ENCODE results near the gene ZBTB45.
"Not testable (repeated sequence)": the region's sequence is repeated elsewhere in the genome, so short reads cannot be mapped to it uniquely, and the experiment has no call there.

Gene ZBTB45

GRCh38 chr19:58473775-58474174 lies 45.8 kb downstream of the ZBTB45 start:
- no peak for TF ChIP-seq CTCF (IDR thresholded peaks at IDR 0.05; ENCODE audit: borderline replicate concordance, insufficient read depth, low read depth, low read length)
- no peak overlapping the region for H3K4me3 ChIP-seq (ENCODE audit: low read depth, low read length)

GRCh38 chr19:58471736-58472135 lies 47.9 kb downstream of the ZBTB45 start:
- TF ChIP-seq CTCF (IDR thresholded peaks at IDR 0.05; ENCODE audit: borderline replicate concordance, insufficient read depth, low read depth, low read length), result no peak
- H3K4me3 ChIP-seq (ENCODE audit: low read depth, low read length), result no peak overlapping the region

GRCh38 chr19:58470837-58471543 lies 48.6 kb downstream of the ZBTB45 start:
- not testable (repeated sequence) for H3K4me3 ChIP-seq (ENCODE audit: low read depth, low read length)

GRCh38 chr19:58469241-58470013 lies 50.2 kb downstream of the ZBTB45 start:
- no peak for TF ChIP-seq CTCF (IDR thresholded peaks at IDR 0.05; ENCODE audit: borderline replicate concordance, insufficient read depth, low read depth, low read length)
- H3K4me3 ChIP-seq (ENCODE audit: low read depth, low read length), result no peak overlapping the region

- no peak for TF ChIP-seq CTCF (IDR thresholded peaks at IDR 0.05; ENCODE audit: borderline replicate concordance, insufficient read depth, low read depth, low read length)
- no peak overlapping the region for H3K4me3 ChIP-seq (ENCODE audit: low read depth, low read length)
These were observed 51.3 kb downstream of the ZBTB45 start for GRCh38 chr19:58468216-58468839.

GRCh38 chr19:58466760-58467589 lies 52.6 kb downstream of the ZBTB45 start, which contains the start of gene ZNF324:
ZNF324 (plus strand) TSS chr19:58467080; CDS start chr19:58469186, 2,106 bp downstream.
- no peak for TF ChIP-seq CTCF (IDR thresholded peaks at IDR 0.05; ENCODE audit: borderline replicate concordance, insufficient read depth, low read depth, low read length)
- H3K4me3 ChIP-seq (ENCODE audit: low read depth, low read length), result peak within 1 kb of the TSS; percentile 95

All from GM12875 (cell line).